Endothelial cell (in vitro differentiated cells): Measurements from ENCODE around the gene PTDSS2. TPM values are rescaled to one million over a fixed set of nuclear protein-coding genes. Genes with fewer than 3 reads are reported as not detected.

Experiments used
- DNase-seq: peaks from one replicate; pipeline ENCODE4 v3.0.0; 2021; ENCODE audit warnings: low spot score
- H3K27ac Mint-ChIP-seq: one replicate; pipeline ENCODE4 v1.8.0; 2021; ENCODE audit warnings: mixed read lengths, inconsistent platforms; ENCODE audit not compliant: unreplicated experiment
- H3K27me3 Mint-ChIP-seq: one replicate; pipeline ENCODE4 v1.8.0; 2021; ENCODE audit warnings: mild to moderate bottlenecking, moderate library complexity, mixed read lengths, inconsistent platforms; ENCODE audit not compliant: unreplicated experiment
- H3K36me3 Mint-ChIP-seq: one replicate; pipeline ENCODE4 v1.8.0; 2021; ENCODE audit warnings: mild to moderate bottlenecking, low read depth, mixed read lengths, inconsistent platforms; ENCODE audit not compliant: unreplicated experiment
- H3K4me1 Mint-ChIP-seq: one replicate; pipeline ENCODE4 v1.8.0; 2021; ENCODE audit warnings: mild to moderate bottlenecking, mixed read lengths, inconsistent platforms; ENCODE audit not compliant: unreplicated experiment
- H3K4me3 Mint-ChIP-seq: one replicate; pipeline ENCODE4 v1.8.0; 2021; ENCODE audit warnings: mild to moderate bottlenecking, mixed read lengths, inconsistent platforms; ENCODE audit not compliant: unreplicated experiment
- H3K9me3 Mint-ChIP-seq: one replicate; pipeline ENCODE4 v1.8.0; 2021; ENCODE audit warnings: mixed read lengths, inconsistent platforms; ENCODE audit not compliant: unreplicated experiment
- CTCF ChIP-seq: fragments of 200-600 bp; sonication (generic); IDR thresholded peaks from one replicate; pipeline ENCODE4 v1.5.0; 2021; ENCODE audit warnings: antibody characterized with exemption; ENCODE audit not compliant: unreplicated experiment
- total RNA-seq: library from RNA; stranded (reverse); fragmentation: NEBNext Ultra II Directional; extraction: Animal tissue kit (Norgen Biotek cat#: 25700); gene quantifications from one replicate; pipeline ENCODE4 v1.2.1, GENCODE V29; 2021; ENCODE audit not compliant: unreplicated experiment

The PTDSS2 gene
- total RNA-seq, 1 donor from 2014 or later: 46.4 TPM

DNA sequence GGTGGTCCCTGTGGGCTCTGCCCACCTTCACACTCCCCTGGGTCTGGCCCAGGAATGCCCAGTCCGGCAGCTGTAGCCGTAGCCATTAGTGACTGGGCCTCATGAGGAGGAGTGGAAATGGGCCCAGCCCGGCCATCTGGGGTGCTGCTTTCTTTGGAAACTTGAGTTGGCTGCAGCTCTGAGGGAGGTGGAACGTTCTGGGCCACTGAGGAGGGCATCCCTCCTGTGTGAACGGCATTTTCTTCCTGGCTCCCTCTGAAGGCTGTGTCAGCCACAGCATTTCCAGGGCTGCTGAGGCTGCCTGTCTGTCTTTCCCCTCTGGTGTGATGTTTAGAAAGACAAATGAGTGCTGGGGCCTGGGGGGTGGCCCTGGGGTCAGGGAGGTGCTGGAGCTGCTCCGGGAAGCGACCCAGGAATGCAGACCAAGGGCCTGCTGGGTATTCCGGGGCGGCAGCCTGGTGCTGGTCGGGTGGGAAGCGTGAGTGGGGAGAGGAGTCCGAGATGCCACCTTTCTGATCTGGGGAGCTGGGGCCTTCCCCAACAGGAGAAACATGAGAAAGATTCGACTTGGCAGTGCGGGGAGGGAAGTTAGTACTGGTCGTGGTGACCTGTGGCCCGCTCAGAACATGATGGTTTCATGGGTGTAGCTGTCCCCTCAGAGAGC is 27.1 kb downstream of the PTDSS2 start:
- Mint-ChIP-seq H3K36me3 (peaks cover 8% of the 10 kb centered on the region), H3K27me3 (peaks cover 4% of the 10 kb centered on the region), H3K4me3 (no peak overlapping the region), H3K9me3 (no peaks in the 10 kb centered on the region), H3K27ac (no peak overlapping the region), H3K4me1 (no peaks in the 10 kb centered on the region)
- no peak for DNase-seq
- TF ChIP-seq CTCF: no peak

DNA sequence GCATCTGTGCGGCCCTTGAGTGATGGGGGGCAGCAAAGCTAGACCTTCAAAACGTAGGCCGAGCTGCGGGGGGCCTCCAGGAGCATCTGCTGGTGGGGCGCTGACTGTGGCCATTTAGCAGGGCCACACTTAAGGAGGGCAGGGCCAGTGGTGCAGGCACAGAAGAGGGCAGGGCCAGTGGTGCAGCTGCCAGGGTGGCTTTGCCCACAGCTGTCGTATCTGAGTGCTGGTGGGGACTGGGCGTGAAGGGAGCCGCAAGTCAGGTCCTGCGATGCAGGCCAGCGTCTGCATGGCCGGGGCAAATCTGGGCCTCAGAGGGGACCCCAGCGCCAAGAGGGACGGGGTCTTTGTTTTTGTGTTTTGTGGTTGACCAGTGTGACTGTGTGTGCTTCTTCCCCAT is 29.2 kb downstream of the PTDSS2 start:
- peaks cover 12% of the 10 kb centered on the region for H3K36me3 Mint-ChIP-seq
- H3K4me3 Mint-ChIP-seq: no peak overlapping the region
- no peak overlapping the region for H3K27ac Mint-ChIP-seq
- no peaks in the 10 kb centered on the region for H3K27me3 Mint-ChIP-seq
- no peaks in the 10 kb centered on the region for H3K4me1 Mint-ChIP-seq
- H3K9me3 Mint-ChIP-seq: no peaks in the 10 kb centered on the region
- DNase-seq: no peak
- no peak for TF ChIP-seq CTCF

DNA sequence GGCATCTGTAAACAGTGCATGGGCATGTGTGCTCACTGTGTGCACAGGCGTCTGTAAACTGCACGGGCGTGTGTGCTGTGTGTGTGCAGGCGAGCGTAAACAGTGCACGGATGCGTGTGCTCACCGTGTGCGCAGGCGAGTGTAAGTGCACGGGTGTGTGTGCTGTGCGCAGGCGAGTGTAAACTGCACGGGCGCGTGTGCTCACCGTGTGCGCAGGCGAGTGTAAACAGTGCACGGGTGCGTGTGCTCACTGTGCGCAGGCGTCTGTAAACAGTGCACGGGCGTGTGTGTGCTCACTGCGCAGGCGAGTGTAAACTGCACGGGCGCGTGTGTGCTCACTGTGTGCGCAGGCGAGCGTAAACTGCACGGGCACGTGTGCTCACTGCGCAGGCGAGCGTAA is 34.5 kb downstream of the PTDSS2 start:
- no peak for DNase-seq
- Mint-ChIP-seq H3K36me3 (peaks cover 13% of the 10 kb centered on the region), H3K27me3 (peaks cover 7% of the 10 kb centered on the region), H3K4me3 (no peak overlapping the region), H3K4me1 (no peaks in the 10 kb centered on the region), H3K27ac (no peak overlapping the region), H3K9me3 (no peaks in the 10 kb centered on the region)
- no peak for TF ChIP-seq CTCF

DNA sequence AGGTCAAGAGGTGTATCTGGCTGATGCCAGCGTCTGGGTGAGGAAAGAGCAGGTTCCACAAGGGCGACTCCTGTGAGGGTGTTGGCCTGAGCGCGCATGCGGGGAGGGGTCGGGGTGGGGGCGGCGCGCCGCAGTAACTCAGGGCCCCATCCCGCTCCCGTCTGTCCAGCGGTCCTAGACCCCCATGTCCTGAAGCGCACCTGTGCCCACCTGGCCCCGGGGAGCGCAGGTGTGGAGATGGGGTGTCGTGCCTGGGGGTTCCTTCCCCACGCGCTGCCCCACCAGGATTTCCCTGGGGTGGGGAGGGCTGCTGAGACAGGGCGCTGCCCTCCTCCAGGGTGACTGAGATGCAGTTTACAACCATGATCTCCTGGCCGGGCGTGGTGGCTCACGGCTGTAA is 36.1 kb downstream of the PTDSS2 start:
- Mint-ChIP-seq H3K4me3 (no peak overlapping the region), H3K27ac (no peak overlapping the region), H3K27me3 (peaks cover 7% of the 10 kb centered on the region), H3K4me1 (no peaks in the 10 kb centered on the region), H3K9me3 (no peaks in the 10 kb centered on the region), H3K36me3 (peaks cover 11% of the 10 kb centered on the region)
- no peak for TF ChIP-seq CTCF
- DNase-seq: no peak

GRCh38 chr11:487571-488021 is 37.5 kb downstream of the PTDSS2 start:
- H3K27me3 Mint-ChIP-seq: peaks cover 7% of the 10 kb centered on the region
- no peak for TF ChIP-seq CTCF
- no peak overlapping the region for H3K27ac Mint-ChIP-seq
- H3K4me1 Mint-ChIP-seq: no peaks in the 10 kb centered on the region
- H3K36me3 Mint-ChIP-seq: peaks cover 8% of the 10 kb centered on the region
- DNase-seq: no peak
- no peak overlapping the region for H3K4me3 Mint-ChIP-seq
- H3K9me3 Mint-ChIP-seq: no peaks in the 10 kb centered on the region
